ENCODE results near the gene WDPCP.

- TF ChIP-seq YY1 (IDR thresholded peaks at IDR 0.05; ENCODE audit: insufficient read depth, insufficient read length) (no peak), SUZ12 (IDR thresholded peaks at IDR 0.05; ENCODE audit: extremely low read depth, insufficient read depth, insufficient read length) (no peak)
These were observed 25.5 kb downstream of the WDPCP start for GRCh38 chr2:63562751-63563150.
